Panc1 (cell line): ENCODE data around the gene ARL8A. TPM values are rescaled to one million over a fixed set of nuclear protein-coding genes. Genes with fewer than 3 reads are reported as not detected.

Source experiments
- ATAC-seq: fragments of 200-7000 bp; cut with Tn5 transposase; 2 replicates; pipeline ENCODE4 v1.9.1; 2020; ENCODE audit warnings: mild to moderate bottlenecking, moderate library complexity
- BruUV-seq: library from RNA; stranded (reverse); fragments of 400-500 nt; replicated peaks from 2 replicates; lab custom pipeline; 2021; lab: Mats Ljungman, UMichigan
- CTCF ChIA-PET: fragments of 300-600 bp; sonication (Branson Sonifier 250); formaldehyde crosslinking; loops from one replicate; lab custom pipeline; 2022; ENCODE audit warnings: antibody characterized with exemption; lab: Charles Lee
- POLR2A ChIA-PET: fragments of 300-600 bp; sonication (Branson Sonifier 250); formaldehyde crosslinking; loops from one replicate; lab custom pipeline; 2022; ENCODE audit warnings: antibody characterized with exemption; lab: Charles Lee
- DNase-seq: peaks from one replicate; pipeline ENCODE4 v3.0.0-alpha.2; 2010; ENCODE audit warnings: low read depth, low spot score
- H3K27ac ChIP-seq: 2 replicates; pipeline ENCODE4 v1.5.1; 2011; ENCODE audit warnings: mild to moderate bottlenecking, low read length, inconsistent platforms
- H3K27me3 ChIP-seq: fragments of 200-500 bp; sonication (Bioruptor generic); 2 replicates; pipeline ENCODE4 v1.6.0; 2014; ENCODE audit warnings: low read length, inconsistent platforms; ENCODE audit not compliant: control insufficient read depth, insufficient read depth
- H3K36me3 ChIP-seq: fragments of 200-500 bp; sonication (Bioruptor generic); 2 replicates; pipeline ENCODE4 v1.5.1; 2014; ENCODE audit warnings: inconsistent platforms, mild to moderate bottlenecking, low read length, moderate library complexity; ENCODE audit not compliant: control insufficient read depth, insufficient read depth
- H3K4me1 ChIP-seq: 2 replicates; pipeline ENCODE4 v1.5.1; 2011; ENCODE audit warnings: inconsistent platforms, mild to moderate bottlenecking, low read length, moderate library complexity; ENCODE audit not compliant: control insufficient read depth, insufficient read depth
- H3K4me3 ChIP-seq, 2 experiments: 2 replicates each; pipeline ENCODE4 v1.5.1; 2011 to 2012; ENCODE audit warnings: low read depth in 2 of 2, low read length in 2 of 2, mild to moderate bottlenecking in 2 of 2, inconsistent platforms in 1 of 2, moderate library complexity in 1 of 2
- H3K9me3 ChIP-seq: fragments of 200-500 bp; sonication (Bioruptor generic); 2 replicates; pipeline ENCODE4 v1.5.1; 2014; ENCODE audit warnings: low read depth, mild to moderate bottlenecking, inconsistent platforms, low read length, moderate library complexity; ENCODE audit not compliant: control insufficient read depth, insufficient read depth
- POLR2AphosphoS5 ChIP-seq: IDR thresholded peaks from 2 replicates; pipeline ENCODE4 v1.6.1; 2012; ENCODE audit warnings: mild to moderate bottlenecking, low read depth, low read length, moderate library complexity
- SIN3A ChIP-seq: IDR thresholded peaks from 2 replicates; pipeline ENCODE4 v1.6.1; 2012; ENCODE audit warnings: low read depth, mild to moderate bottlenecking, low read length, moderate library complexity, borderline replicate concordance; ENCODE audit not compliant: insufficient read depth
- TCF7L2 ChIP-seq: IDR thresholded peaks from 2 replicates; pipeline ENCODE4 v1.6.1; 2011; ENCODE audit warnings: mild to moderate bottlenecking, low read depth, low read length, inconsistent platforms
- in situ Hi-C: cut with HindIII; loops from 2 replicates; pipeline ENCODE4 v1.10.0; 2016; ENCODE audit warnings: low sequenced_read_pairs, low pct_unique_long_range_greater_than_20kb
- intact Hi-C: fragments of 100-400 bp; cut with micrococcal nuclease; formaldehyde crosslinking; loops from one replicate; pipeline ENCODE4 v1.10.0; 2022; ENCODE audit not compliant: unreplicated experiment
- total RNA-seq: library from RNA; stranded (reverse); gene quantifications from one replicate; pipeline ENCODE4 v1.2.1, GENCODE V29; 2021; ENCODE audit not compliant: unreplicated experiment
- TF ChIP-seq, protein P1 (sequence below), 2 experiments: IDR thresholded peaks; 2 replicates each; pipeline ENCODE4 v1.6.1; 2011 to 2012; ENCODE audit warnings: low read depth in 2 of 2, control low read depth in 1 of 2, low read length in 1 of 2, mild to moderate bottlenecking in 1 of 2, moderate library complexity in 1 of 2; ENCODE audit not compliant: insufficient read depth in 1 of 2
- TF ChIP-seq, protein P2 (sequence below): fragments of 450-650 bp; IDR thresholded peaks from 2 replicates; pipeline ENCODE4 v1.5.1; 2017; ENCODE audit warnings: mild to moderate bottlenecking

The ARL8A gene
- total RNA-seq, 1 experiment from 2014 or later: 62.6 TPM

DNA sequence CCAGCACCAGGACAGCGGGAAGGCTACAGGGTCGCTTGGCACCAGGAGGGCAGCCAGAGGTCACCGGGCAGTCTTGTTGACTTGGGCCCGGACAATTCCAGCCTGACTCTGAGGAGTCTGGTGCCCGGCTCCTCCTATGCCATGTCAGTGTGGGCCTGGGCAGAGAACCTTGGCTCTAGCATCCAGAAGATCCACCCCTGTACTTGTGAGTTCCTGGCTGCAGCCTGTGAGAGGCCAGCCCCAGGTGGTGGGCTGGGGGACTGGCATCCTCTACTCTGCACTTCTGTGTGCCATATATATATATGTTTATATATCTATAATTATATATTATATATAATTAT lies 27.4 kb upstream of the ARL8A start:
- Histone ChIP-seq H3K9me3 (no peaks in the 10 kb centered on the region), H3K27me3 (no peaks in the 10 kb centered on the region), H3K36me3 (no peaks in the 10 kb centered on the region), H3K27ac (no peak overlapping the region), H3K4me1 (no peaks in the 10 kb centered on the region), H3K4me3 (no peak overlapping the region)
- in situ Hi-C loops (no loop called here), intact Hi-C loops (no loop called here)
- no TSS peak for BruUV-seq
- ChIA-PET CTCF (no interaction called here), POLR2A (interaction anchor here (0.6 kb wide), 1 partner anchor 172 kb away, joined by 12 read pairs; no protein-coding TSS in a partner anchor)
- peak; percentile 39; the same call in 1 of the 2 replicates for ATAC-seq
- TF ChIP-seq, protein P1, sequence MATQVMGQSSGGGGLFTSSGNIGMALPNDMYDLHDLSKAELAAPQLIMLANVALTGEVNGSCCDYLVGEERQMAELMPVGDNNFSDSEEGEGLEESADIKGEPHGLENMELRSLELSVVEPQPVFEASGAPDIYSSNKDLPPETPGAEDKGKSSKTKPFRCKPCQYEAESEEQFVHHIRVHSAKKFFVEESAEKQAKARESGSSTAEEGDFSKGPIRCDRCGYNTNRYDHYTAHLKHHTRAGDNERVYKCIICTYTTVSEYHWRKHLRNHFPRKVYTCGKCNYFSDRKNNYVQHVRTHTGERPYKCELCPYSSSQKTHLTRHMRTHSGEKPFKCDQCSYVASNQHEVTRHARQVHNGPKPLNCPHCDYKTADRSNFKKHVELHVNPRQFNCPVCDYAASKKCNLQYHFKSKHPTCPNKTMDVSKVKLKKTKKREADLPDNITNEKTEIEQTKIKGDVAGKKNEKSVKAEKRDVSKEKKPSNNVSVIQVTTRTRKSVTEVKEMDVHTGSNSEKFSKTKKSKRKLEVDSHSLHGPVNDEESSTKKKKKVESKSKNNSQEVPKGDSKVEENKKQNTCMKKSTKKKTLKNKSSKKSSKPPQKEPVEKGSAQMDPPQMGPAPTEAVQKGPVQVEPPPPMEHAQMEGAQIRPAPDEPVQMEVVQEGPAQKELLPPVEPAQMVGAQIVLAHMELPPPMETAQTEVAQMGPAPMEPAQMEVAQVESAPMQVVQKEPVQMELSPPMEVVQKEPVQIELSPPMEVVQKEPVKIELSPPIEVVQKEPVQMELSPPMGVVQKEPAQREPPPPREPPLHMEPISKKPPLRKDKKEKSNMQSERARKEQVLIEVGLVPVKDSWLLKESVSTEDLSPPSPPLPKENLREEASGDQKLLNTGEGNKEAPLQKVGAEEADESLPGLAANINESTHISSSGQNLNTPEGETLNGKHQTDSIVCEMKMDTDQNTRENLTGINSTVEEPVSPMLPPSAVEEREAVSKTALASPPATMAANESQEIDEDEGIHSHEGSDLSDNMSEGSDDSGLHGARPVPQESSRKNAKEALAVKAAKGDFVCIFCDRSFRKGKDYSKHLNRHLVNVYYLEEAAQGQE (IDR thresholded peaks at IDR 0.05; ENCODE audit: insufficient read depth in 1 of 2, low read depth in 2 of 2, low read length in 1 of 2): no peak
- no peak for TF ChIP-seq POLR2AphosphoS5
- no peak for TF ChIP-seq TCF7L2
- TF ChIP-seq SIN3A: no peak
- TF ChIP-seq, protein P2, sequence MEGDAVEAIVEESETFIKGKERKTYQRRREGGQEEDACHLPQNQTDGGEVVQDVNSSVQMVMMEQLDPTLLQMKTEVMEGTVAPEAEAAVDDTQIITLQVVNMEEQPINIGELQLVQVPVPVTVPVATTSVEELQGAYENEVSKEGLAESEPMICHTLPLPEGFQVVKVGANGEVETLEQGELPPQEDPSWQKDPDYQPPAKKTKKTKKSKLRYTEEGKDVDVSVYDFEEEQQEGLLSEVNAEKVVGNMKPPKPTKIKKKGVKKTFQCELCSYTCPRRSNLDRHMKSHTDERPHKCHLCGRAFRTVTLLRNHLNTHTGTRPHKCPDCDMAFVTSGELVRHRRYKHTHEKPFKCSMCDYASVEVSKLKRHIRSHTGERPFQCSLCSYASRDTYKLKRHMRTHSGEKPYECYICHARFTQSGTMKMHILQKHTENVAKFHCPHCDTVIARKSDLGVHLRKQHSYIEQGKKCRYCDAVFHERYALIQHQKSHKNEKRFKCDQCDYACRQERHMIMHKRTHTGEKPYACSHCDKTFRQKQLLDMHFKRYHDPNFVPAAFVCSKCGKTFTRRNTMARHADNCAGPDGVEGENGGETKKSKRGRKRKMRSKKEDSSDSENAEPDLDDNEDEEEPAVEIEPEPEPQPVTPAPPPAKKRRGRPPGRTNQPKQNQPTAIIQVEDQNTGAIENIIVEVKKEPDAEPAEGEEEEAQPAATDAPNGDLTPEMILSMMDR: no peak
- no peak for DNase-seq

DNA sequence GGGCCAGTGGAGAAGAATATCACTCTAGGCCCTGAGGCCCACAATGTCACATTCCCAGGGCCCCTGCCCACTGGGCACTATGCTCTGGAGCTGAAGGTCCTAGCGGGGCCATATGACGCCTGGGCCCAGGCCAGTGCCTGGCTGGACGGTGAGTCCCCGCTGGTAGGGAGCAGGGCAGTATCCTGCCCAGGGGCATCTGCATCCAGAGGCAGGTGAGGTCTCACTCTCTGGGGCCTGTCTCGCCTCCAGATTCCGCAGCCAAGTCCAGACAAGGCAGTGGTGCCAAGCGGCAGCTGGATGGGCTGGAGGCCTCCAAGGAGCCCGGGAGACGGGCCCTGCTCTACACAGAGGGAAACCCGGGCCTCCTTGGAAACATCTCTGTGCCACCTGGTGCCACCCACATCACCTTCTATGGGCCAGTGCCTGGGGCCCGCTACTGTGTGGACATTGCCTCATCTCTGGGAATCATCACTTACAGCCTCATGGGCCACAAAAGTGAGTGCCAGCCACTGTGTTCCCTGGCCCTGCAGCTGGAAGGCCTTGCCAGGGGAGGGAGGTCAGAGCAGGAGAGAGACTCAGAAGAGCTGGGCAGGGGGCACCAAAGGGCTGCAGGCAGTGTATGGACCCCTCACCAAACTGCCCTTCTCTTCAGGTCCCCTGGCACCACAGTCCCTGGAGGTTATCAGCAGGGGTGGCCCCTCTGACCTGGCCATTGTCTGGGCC lies 26.9 kb upstream of the ARL8A start:
- no peaks in the 10 kb centered on the region for H3K4me1 ChIP-seq
- no peak overlapping the region for H3K4me3 ChIP-seq
- TF ChIP-seq SIN3A (no peak), TCF7L2 (no peak), POLR2AphosphoS5 (no peak)
- TF ChIP-seq, protein P2: no peak
- TF ChIP-seq, protein P1 (IDR thresholded peaks at IDR 0.05; ENCODE audit: insufficient read depth in 1 of 2, low read depth in 2 of 2, low read length in 1 of 2): no peak
- intact Hi-C loops: no loop called here
- in situ Hi-C loops: no loop called here
- POLR2A ChIA-PET: interaction anchor here (0.6 kb wide), 1 partner anchor 171 kb away, joined by 12 read pairs; no protein-coding TSS in a partner anchor
- BruUV-seq: no TSS peak
- no peak overlapping the region for H3K27ac ChIP-seq
- no peaks in the 10 kb centered on the region for H3K36me3 ChIP-seq
- ATAC-seq (peak; percentile 25; the same call in 1 of the 2 replicates), DNase-seq (no peak)
- H3K9me3 ChIP-seq: no peaks in the 10 kb centered on the region
- no peaks in the 10 kb centered on the region for H3K27me3 ChIP-seq
- CTCF ChIA-PET: no interaction called here
